GM21515 (cell line): ENCODE measurements around the gene CMIP.

Experiments
- ATAC-seq: cut with Tn5 transposase; IDR thresholded peaks from one replicate; pipeline ENCODE4 v1.9.1; 2021; ENCODE audit not compliant: unreplicated experiment

Gene CMIP

GRCh38 chr16:81461243-81461642 lies 16.6 kb downstream of the CMIP start:
- no peak for ATAC-seq

- no peak for ATAC-seq
Measured at GRCh38 chr16:81461766-81462165, 17.2 kb downstream of the CMIP start.

GRCh38 chr16:81462683-81463082 lies 18.1 kb downstream of the CMIP start:
- ATAC-seq: no peak

GRCh38 chr16:81463296-81463890 lies 18.8 kb downstream of the CMIP start:
- no peak for ATAC-seq

GRCh38 chr16:81464279-81464678 lies 19.7 kb downstream of the CMIP start:
- ATAC-seq: no peak

- no peak for ATAC-seq
Measured at GRCh38 chr16:81465375-81465943, 20.9 kb downstream of the CMIP start.

GRCh38 chr16:81466356-81466980 lies 21.9 kb downstream of the CMIP start:
- ATAC-seq: no peak

- no peak for ATAC-seq
Measured at GRCh38 chr16:81467072-81467471, 22.5 kb downstream of the CMIP start.

GRCh38 chr16:81467815-81468214 lies 23.2 kb downstream of the CMIP start:
- ATAC-seq: no peak

- ATAC-seq: no peak
Measured at GRCh38 chr16:81468269-81468902, 23.8 kb downstream of the CMIP start.

GRCh38 chr16:81469183-81469677 lies 24.6 kb downstream of the CMIP start:
- ATAC-seq: no peak

- ATAC-seq: peak; percentile 86
Measured at GRCh38 chr16:81469710-81470535, 25.3 kb downstream of the CMIP start.

GRCh38 chr16:81470796-81471636 lies 26.4 kb downstream of the CMIP start:
- no peak for ATAC-seq

GRCh38 chr16:81471882-81472281 lies 27.3 kb downstream of the CMIP start:
- ATAC-seq: no peak

GRCh38 chr16:81472391-81472790 lies 27.8 kb downstream of the CMIP start:
- no peak for ATAC-seq

- ATAC-seq: no peak
Measured at GRCh38 chr16:81473066-81473488, 28.5 kb downstream of the CMIP start.

GRCh38 chr16:81473558-81473957 lies 28.9 kb downstream of the CMIP start:
- no peak for ATAC-seq

- ATAC-seq: no peak
Measured at GRCh38 chr16:81473969-81474959, 29.7 kb downstream of the CMIP start.
